ENCODE data around the gene SLC49A3. TPM values are rescaled to one million over a fixed set of nuclear protein-coding genes. Genes with fewer than 3 reads are reported as not detected.

SLC49A3 gene
- total and polyA plus RNA-seq, 2 of the 8 experiments (the other 6 are each of a cell fraction or from before 2014, with no cell fraction given), result 5.0 to 8.8 TPM

DNA sequence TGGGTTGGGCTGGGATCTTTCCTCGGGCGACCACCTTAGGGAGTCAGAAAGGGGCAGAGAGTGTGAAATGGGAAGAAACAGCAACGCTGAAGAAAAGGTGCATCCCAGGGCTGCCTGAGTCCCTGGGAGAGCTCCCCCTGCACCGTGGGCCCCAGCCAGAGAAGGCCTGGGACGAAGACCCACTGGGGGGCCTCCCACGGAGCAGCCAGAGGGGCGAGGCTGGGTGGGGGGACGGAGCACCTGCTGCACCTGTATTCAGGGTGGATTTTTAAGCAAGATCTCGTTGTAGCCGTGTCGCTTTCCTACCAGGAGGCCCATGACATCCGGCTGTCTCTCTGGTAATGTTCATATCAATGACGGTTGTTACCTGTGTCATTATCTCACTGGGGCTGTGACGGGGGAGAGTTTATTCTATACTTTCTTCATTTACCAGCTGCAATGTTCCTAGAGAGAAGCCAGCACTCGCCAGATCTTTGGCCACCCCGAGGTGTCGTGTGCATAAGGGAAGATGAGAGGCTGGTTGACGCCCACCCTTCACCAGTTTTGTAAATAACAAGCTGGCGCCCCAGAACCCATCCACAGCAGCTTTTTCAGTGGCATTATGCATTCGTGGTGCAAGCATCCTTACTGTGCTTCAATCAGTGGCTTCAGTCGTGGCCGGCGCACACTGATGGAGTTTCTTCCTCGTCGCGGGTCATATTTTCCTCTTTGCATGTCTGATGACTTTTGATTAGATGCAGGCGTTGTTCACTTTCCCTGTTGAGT, 11.0 kb upstream of the SLC49A3 start:
- H3K9ac ChIP-seq (replicated peaks in 1 of 4; ENCODE audit: extremely low read depth in 1 of 4, low read depth in 3 of 4, low read length in 3 of 4), result no peak overlapping the region
- H3K23ac ChIP-seq (ENCODE audit: insufficient read length), result no peak overlapping the region
- peaks cover 0 to 5% (median 2%) of the 10 kb centered on the region in 4 experiments; a peak in 3 of 7 replicates for H3K27me3 ChIP-seq (replicated peaks in 1 of 4; ENCODE audit: control insufficient read depth in 3 of 4, extremely low read depth in 1 of 4, insufficient read depth in 3 of 4, low read length in 3 of 4)
- no peaks in the 10 kb centered on the region; a peak in 2 of 7 replicates for H3K4me1 ChIP-seq (replicated peaks in 1 of 4; ENCODE audit: control insufficient read depth in 3 of 4, insufficient read depth in 4 of 4, low read length in 3 of 4)
- TF ChIP-seq RBBP5 (IDR thresholded peaks at IDR 0.05; ENCODE audit: borderline replicate concordance, low read depth, low read length) (no peak), MAFK (IDR thresholded peaks at IDR 0.05; ENCODE audit: low read depth, low read length) (no peak), TEAD4 (IDR thresholded peaks at IDR 0.05; ENCODE audit: low read depth, low read length) (no peak), POLR2A (IDR thresholded peaks at IDR 0.05; ENCODE audit: control extremely low read depth in 1 of 2, low read depth in 2 of 2, low read length in 2 of 2) (no peak; a peak in 1 of 3 replicates), NRF1 (IDR thresholded peaks at IDR 0.05; ENCODE audit: low read depth, low read length) (no peak), CREB1 (IDR thresholded peaks at IDR 0.05) (no peak)
- TF ChIP-seq, protein P1, sequence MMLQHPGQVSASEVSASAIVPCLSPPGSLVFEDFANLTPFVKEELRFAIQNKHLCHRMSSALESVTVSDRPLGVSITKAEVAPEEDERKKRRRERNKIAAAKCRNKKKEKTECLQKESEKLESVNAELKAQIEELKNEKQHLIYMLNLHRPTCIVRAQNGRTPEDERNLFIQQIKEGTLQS (IDR thresholded peaks at IDR 0.05; ENCODE audit: insufficient read depth, low read depth, low read length), result no peak
- no peak overlapping the region for H2AK5ac ChIP-seq (ENCODE audit: low read depth, low read length)
- H2AFZ ChIP-seq (ENCODE audit: low read length), result no peak overlapping the region
- H4K8ac ChIP-seq (ENCODE audit: extremely low read depth, insufficient read depth, low read length), result no peak overlapping the region
- no peak overlapping the region for H2BK120ac ChIP-seq (replicated peaks; ENCODE audit: low read depth, low read length)
- CTCF ChIA-PET (ENCODE audit: partially characterized antibody), result interaction anchor here (0.7 to 5.2 kb wide), 10 partner anchors 9 to 97 kb away, joined by 3 to 65 read pairs (median 4); no protein-coding TSS in a partner anchor
- no peaks in the 10 kb centered on the region for H3K79me1 ChIP-seq (ENCODE audit: low read depth, low read length)
- 90% methylated on average over 25 of the region's 27 CpGs; no CpG with 5 or more reads in 1 of the 2 experiments for WGBS, 2 experiments (ENCODE audit: extremely low coverage in 1 of 2, insufficient coverage in 1 of 2, insufficient read length in 1 of 2, insufficient replicate concordance in 2 of 2, low coverage in 1 of 2, low lambda C conversion rate in 2 of 2, missing lambda C conversion rate in 1 of 2)
- H3K14ac ChIP-seq (ENCODE audit: insufficient read length), result no peak overlapping the region
- no peaks in the 10 kb centered on the region for H3K36me3 ChIP-seq (ENCODE audit: control insufficient read depth in 2 of 4, insufficient read depth in 4 of 4, low read length in 3 of 4)
- no peaks in the 10 kb centered on the region for H3K79me2 ChIP-seq (ENCODE audit: control insufficient read depth in 1 of 2, insufficient read depth in 2 of 2, low read length in 2 of 2)
- POLR2A ChIA-PET (ENCODE audit: partially characterized antibody), result interaction anchor here (0.7 to 2.8 kb wide), 7 partner anchors 9 to 26 kb away, joined by 3 to 12 read pairs (median 5); partner anchors contain the start of genes ATP5ME, MYL5 and SLC49A3
- no peak overlapping the region for H4K5ac ChIP-seq (ENCODE audit: insufficient read length, low read depth, low read length)
- H3K18ac ChIP-seq (ENCODE audit: extremely low read depth, low read length), result no peak overlapping the region
- H3K9me3 ChIP-seq (ENCODE audit: insufficient read depth in 2 of 2, low read depth in 1 of 2, low read length in 1 of 2), result no peaks in the 10 kb centered on the region
- FAIRE-seq, result no peak
- H3K4me2 ChIP-seq (ENCODE audit: insufficient read depth in 1 of 2, low read depth in 2 of 2, low read length in 2 of 2), result no peak overlapping the region
- H2BK15ac ChIP-seq (ENCODE audit: low read length), result no peak overlapping the region
- H2BK12ac ChIP-seq (ENCODE audit: low read depth, low read length), result no peak overlapping the region
- H2BK5ac ChIP-seq (ENCODE audit: low read depth, low read length), result no peak overlapping the region
- H3K23me2 ChIP-seq (ENCODE audit: low read depth, low read length), result peaks cover 4% of the 10 kb centered on the region; the same call in 1 of the 2 replicates
- DNase-seq (ENCODE audit: low read depth in 1 of 2, low spot score in 2 of 2), result no peak
- no peak overlapping the region for H3K4me3 ChIP-seq (ENCODE audit: extremely low read depth in 1 of 4, insufficient read depth in 2 of 4, low read depth in 3 of 4, low read length in 4 of 4)
- no peak overlapping the region for H3K56ac ChIP-seq (replicated peaks; ENCODE audit: insufficient read length, low read depth, low read length)
- H2BK20ac ChIP-seq (ENCODE audit: low read length), result no peak overlapping the region
- H3K27ac ChIP-seq (ENCODE audit: low read depth, low read length), result no peak overlapping the region
- no peak overlapping the region for H3K4ac ChIP-seq (replicated peaks; ENCODE audit: insufficient read length, low read depth, low read length)
- H4K91ac ChIP-seq (replicated peaks; ENCODE audit: insufficient read length, low read length), result no peak overlapping the region
- H4K20me1 ChIP-seq (replicated peaks in 1 of 2; ENCODE audit: control insufficient read depth in 1 of 2, insufficient read depth in 2 of 2, low read length in 2 of 2), result peaks cover 0 to 1% of the 10 kb centered on the region in 2 experiments

All from H1 (cell line).